Stimulated activated CD4-positive, alpha-beta T cell treated with anti-CD3 and anti-CD28 coated beads, Interleukin-12 subunit alpha, Interleukin-12 subunit beta, amount 100 ng/mL, for 48 hours (primary cell): ENCODE measurements around the gene LPP.

ENCODE experiments used
- DNase-seq, 3 donors: peaks; one replicate each; pipeline ENCODE4 v3.0.0-alpha.2; 2020; ENCODE audit warnings: low read depth in 2 of 3, low spot score in 1 of 3

The LPP gene

DNA sequence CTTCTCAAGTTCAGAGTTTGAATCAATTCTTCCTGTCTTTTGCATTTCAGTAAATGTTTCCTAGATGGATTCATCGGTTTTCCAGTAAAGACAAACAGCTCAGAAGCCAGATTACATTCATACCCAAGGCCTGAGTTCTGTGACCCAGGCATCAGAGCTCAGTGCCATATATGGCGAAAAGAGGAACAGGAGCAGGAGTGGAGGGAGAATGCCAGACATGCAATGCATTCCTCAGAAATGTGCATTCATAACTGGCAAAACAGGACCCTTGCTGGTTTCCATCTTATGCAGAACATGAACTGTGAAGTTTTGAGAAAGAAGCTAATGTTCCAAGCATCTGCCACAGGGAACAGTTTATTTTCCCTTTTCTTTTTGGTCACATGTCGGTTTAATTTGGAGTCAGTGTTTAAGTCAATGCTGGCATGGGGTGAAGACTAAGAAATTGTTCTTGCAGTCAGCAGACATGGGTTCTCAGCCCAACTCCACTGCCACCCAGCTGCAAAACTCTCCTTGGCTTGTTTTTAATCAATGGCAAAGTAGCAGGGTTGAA lies 116.5 kb downstream of the LPP start:
- DNase-seq = no peak

GRCh38 chr3:188271226-188271914 lies 117.4 kb downstream of the LPP start:
- DNase-seq = no peak

- DNase-seq = no peak
Observed at GRCh38 chr3:188272481-188273372, 118.8 kb downstream of the LPP start.

DNA sequence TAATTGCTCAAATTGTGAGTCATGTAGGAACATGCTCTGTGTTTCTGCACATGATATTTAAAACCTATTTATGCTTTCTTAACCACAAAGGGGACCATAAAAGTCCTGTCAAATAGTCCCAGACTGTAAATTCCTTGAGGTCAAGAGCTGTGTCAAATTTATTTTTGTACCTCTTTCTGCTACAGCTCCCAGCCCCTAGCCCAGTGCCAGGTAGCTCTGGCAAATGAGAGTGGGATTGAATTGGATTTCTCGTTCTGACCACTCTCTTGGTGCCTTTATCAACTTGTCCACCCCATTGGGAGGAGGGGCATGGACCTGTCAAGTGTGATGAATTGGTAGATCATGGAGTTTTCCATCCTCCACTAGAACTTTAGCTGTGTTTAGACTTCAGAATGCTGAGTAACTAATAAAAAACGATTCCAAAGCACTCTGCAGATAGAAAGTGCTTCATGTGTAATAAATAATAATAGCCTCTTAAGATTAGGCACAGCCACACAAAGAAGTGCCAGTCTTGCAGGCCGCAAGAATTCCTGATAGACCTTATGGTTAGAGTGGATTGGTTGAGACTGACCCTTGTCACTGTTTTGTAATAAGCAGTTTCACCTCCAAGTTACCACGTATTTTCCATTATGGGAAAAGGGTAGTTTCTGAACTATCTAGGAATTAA lies 120.4 kb downstream of the LPP start:
- DNase-seq = no peak

DNA sequence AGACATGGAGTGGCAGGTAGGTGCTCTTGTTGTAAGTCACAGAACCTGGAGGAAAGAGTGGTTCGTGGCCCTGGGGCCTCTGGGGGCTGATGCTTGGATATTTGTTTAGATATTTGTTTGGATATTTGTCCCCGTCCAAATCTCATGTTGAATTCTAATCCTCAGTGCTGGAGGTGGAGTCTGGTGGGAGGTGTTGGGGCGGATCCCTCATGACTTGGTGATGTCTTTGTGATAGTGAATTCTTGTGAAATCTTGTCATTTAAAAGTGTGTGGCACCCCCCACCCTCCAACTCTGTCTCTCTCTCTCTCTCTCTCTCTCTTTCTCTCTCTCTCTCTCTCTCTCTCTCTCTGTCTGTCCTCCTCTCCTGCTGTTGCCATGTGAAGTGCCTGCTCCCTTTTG lies 122.4 kb downstream of the LPP start:
- DNase-seq = no peak

DNA sequence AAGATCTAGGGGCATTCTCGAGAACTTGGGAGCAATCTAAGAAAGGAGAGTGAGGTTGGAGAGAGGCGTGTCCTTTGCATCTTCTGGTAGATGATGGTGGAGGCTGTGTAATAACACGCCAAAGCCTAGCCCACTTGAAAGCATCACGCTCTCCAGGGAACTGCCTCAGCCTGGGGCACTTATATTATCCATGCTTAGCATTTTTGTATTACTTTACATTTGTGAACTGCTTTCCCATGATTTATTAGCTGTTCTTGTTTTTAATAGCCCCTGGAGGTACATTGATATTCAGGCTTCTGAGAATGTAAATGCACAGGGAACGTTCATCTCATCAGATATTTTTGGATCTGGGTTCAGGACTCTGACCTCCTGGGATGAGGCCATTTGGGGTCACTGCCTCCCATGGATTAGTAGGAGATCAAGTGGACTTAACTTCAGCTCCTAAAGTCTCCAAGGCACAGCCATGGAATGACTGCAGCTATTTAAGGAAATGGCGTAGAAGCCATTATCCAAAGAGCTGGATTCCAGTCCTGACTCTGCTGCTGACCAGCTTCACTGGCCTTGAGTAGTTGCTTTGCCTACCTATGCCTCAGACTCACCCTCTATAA lies 124.9 kb downstream of the LPP start:
- DNase-seq = no peak

GRCh38 chr3:188279502-188280335 lies 125.8 kb downstream of the LPP start:
- DNase-seq = no peak

- no peak for DNase-seq
Observed at GRCh38 chr3:188280627-188281026, 126.7 kb downstream of the LPP start.

DNA sequence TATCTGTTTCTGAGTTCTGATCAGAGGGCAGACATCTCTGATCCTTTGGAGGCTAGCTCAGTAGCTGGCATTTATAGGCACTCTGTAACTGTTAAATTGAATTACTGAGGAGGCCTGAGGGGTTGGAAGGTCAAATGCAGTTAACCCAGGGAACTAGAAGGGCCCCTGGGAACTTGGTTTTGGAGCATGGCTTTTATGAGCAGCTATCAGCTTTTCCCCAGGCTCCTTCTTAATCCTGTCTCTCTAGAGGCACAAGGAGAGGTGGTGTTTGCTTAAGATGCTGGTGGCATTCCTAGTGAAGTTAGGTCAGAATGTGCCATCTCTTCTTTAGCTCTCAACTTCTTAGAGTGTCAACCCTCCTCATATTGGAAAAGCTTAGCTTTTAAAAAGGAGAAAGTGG lies 128.9 kb downstream of the LPP start:
- no peak for DNase-seq

DNA sequence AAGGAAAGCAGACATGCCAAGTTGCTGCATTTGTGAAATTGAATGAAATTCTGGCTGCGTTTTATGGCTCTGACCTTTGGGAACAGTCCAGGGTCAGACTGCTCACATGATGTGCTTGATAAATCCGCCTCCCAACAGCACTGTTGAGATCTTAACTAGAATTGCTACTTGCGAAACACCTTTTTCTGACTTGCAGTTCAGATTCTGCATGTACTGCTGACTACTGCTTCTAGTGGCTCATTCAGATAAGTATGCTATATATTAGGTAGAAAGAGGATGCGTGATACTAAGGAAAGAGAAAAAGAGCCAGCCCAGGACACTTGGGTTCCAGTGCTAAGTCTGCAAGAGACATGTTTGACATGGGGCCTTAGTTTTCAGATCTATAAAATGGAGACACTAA lies 129.4 kb downstream of the LPP start:
- DNase-seq = no peak

DNA sequence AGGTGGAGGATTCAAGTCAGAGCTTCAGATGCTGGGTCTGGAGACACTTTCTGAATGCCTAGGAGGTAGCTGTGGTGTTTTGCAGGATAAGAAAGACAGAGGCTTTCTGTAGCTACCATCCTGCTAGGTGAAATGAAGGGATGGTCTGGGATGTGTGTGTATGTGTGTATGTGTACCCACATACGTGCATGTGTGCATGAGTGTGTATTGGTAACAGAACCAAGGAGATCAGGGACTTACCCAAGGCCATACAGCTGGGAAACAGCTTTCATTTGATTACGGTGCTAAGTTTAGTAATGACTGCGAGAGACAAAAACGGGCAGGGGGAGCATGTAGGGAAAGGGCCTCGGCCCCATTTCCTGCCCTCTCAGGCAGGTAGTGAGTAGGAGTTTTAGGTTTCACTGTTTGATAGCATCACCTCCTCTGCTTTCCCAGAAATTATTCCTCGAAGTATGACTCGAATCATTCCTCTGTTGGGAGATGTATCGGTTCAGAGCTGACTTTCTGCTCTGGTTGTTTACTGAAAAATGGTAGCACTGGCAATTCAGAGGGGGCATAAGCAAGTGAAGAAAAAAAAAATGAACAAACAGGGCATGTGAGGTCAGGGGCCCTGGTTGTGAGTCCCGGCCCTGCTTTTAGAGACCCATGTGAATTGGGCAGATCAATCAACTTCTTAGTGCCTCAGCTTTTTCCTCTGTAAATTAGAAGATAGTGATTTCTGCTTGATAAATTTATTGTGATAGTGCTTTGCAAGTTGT lies 130.7 kb downstream of the LPP start:
- peak; percentile 54 to 67 (median 63) for DNase-seq

DNA sequence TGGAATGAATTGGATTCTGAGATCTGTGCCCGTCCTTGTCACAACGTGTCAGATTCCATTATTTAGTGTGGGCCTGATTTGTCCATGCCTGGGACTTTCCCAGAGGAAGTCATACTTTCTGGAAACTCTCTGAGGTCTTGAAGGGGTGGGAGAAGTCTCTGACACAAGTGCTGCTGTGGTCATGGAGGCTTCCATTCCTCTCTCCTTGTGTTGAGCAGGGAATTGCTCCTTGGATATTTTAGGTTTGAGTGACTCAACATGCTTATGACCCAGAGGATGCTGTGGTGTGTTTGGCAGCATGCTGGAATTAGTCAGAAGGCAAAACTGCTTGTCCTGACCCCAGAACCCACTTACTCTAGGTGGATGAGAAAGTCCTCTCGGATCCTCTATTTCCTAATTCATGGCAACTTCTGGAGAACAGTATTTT lies 132.1 kb downstream of the LPP start:
- no peak for DNase-seq

GRCh38 chr3:188287339-188287738 lies 133.4 kb downstream of the LPP start:
- no peak for DNase-seq

DNA sequence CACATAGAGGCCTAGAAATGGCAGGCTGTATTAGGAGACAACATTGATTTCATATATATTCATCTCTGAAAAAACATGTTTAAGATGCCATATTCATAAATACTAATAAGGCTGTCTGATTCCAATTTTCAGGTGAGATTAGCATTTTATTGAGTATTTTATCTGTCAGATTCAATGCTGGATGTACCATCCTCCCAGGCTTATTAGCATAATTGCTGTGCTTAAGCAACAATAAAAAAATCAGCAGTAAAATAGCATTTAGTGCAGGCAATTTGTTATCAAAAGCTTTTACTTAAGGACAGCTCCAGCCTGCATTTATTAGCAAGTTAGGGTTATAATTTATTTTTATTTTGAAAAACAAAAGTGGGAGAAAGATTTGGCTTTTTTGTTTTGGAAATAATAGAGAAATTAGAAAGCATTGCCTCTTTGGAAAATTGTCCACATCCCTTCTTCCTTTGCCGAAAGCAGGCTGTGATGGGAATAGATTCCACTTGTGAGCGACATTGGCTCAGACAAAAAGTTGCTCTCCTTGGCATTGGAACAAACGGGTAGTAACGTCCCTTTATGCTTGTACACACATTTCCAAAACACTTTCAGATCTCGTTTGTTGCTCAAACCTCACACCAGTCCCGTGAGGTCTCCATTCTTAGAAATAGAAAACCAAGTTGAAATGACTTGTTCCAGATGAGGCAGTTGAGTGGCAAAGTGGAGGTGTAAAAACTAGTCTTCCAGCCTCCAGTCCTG lies 134.0 kb downstream of the LPP start:
- no peak for DNase-seq

DNA sequence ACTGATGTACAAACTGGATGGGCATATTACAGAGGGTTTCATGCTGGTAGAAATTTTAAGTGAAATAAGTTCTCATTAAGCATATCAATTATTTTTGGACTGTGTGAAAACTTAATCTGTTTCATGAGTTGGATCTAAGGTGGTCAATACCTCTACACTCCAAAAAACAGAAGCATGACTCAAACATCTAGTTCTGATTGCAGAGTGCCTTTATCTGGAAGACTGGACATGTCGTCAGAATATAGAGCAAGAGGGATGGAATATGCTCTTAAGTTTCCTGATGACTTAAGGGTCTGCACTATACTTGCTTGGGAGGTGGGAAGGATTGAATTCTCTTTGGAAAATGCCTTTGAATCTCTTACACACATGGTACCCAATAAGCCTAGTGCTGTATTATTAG lies 138.3 kb downstream of the LPP start:
- DNase-seq = no peak

GRCh38 chr3:188292827-188293226 lies 138.9 kb downstream of the LPP start:
- no peak for DNase-seq

GRCh38 chr3:188294113-188294512 lies 140.2 kb downstream of the LPP start:
- no peak for DNase-seq

GRCh38 chr3:188294823-188295487 lies 141.0 kb downstream of the LPP start:
- peak in 1 of 3 donors; percentile 17 for DNase-seq
